Measurements from ENCODE around the gene CAPNS1.
A peak's percentile ranks its signal among the peaks of the same experiment; 100 is the strongest.
"Not testable (repeated sequence)": the region's sequence is repeated elsewhere in the genome, so short reads cannot be mapped to it uniquely, and the experiment has no call there.

Gene CAPNS1

DNA sequence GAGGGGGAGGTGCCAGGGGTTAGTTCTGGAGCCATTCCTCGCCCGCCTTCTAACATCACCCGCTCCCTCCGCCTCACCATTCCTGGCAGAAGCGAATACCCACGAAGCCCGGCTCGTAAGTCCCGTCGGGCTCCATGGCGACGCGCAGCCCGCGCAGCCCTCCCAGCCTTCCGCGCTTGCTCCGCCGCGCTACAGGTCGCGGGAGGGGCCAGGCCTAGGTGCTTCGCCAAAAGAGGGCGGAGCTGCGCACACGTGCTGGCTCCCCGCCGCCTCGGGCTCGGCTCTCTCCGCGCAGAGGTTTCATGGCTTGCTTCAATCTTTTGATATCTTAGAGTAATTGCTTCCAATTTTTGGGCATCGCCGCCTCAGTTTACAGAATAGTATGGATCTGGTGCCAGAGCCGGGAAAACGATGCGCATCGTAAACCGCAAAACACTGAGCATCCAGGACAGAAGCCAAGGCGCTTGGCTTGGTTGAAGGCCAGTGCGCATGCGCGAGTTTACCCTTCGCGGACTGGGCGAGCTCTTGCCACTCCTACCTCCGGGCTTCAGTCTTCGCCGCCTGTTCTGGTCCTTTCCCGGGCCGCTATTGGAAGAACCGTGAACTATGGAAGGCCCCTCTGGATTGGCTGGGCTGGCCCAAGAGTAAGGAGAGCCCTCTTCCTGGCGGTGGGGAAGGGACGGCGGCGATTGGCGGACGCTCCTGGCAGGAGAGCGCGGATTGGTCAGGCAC is 25.0 kb upstream of the CAPNS1 start, which contains the start of gene POLR2I:
TSS of gene POLR2I (minus strand) at position 155 of the 732 bp plus-strand sequence. CDS start at position 136, 19 bp downstream.
- peak; percentile 100 for DNase-seq

DNA sequence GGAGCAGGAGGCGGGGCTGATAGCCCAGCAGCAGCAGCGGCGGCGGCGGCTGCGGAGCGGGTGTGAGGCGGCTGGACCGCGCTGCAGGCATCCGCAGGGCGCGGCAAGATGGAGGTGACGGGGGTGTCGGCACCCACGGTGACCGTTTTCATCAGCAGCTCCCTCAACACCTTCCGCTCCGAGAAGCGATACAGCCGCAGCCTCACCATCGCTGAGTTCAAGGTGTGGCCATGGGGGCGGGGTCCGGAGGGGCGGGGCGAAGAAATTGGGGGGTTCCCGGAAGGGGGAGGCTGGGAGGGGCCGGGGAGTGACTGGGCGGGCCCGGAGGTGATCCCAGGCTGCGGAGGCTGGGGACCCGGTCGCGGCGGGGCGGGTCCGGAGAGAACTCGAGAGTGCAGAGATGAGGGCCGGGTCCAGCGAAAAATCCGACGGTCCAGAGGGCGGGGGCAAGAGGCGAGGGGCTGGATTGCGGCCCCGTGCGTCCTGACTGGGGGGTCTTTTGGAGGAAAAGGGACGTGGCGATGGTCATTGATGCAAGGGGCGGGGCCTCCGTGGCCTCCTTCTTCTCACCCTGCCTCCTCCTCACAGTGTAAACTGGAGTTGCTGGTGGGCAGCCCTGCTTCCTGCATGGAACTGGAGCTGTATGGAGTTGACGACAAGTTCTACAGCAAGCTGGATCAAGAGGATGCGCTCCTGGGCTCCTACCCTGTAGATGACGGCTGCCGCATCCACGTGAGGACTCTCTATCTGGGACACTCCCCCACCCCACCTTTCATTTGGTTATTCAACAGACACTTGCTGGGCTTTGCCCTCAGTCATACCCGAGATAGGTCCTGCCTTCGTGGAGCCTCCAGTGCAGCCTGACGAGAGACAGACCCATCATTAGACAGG is 24.2 kb upstream of the CAPNS1 start, which contains the start of gene TBCB:
TSS of gene TBCB (plus strand) at position 16 of the 891 bp plus-strand sequence. CDS start at position 109, 93 bp downstream.
- peak; percentile 54 to 94 for DNase-seq

DNA sequence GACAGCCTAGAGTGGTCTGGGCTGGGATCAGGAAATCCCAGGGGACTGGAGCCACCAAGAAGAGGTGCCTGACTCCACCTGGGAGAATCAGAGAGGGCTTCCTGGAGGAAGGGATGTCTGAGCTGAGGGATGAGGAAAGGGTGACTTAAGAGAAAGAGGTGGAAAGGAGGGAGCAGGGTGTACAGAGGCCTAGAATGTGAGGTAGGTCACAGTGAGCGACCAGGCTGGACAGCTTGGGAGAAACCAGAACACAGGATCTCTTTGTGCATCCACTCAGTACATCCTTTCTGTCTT is 23.6 kb upstream of the CAPNS1 start:
- DNase-seq: no peak

DNA sequence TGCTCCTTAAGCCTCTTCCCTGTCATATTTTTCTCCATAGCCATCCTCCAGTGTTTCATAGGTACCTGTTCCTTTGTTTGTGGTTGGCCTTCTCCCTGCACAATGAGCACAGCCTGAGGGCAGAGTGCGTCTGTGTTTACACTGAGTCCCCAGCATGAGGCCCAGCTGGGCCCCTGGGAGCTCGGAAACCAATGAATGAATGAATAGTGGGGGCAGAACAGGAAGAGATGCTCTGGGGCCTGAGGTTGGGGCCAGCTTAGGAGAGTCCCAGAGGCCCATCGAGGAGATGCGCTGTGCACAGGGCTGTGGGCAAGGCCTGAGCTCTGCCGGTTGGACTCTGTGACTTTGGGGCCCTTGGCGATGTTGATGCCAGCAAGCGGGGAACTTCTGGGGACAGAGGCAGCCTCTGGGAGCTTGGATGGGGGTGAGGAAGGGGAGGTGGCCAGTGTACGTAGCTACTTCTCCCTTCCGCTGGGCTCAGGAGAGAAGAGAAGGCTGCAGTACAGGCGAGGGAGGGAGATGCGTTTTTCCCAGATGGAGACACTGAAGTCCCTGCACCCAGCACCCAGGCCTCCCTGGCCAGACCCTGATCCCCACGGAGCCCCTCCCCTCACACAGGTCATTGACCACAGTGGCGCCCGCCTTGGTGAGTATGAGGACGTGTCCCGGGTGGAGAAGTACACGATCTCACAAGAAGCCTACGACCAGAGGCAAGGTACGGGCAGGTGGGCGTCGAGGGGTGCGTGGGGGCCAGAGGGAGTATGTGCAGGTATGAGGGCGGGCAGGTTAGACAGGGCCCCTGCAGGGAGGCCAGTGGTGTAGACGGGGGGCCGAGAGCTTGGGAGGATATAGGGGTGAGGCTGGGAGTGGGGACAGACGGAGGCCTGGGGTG is 19.5 kb upstream of the CAPNS1 start:
- DNase-seq: peak; percentile 88 to 91

DNA sequence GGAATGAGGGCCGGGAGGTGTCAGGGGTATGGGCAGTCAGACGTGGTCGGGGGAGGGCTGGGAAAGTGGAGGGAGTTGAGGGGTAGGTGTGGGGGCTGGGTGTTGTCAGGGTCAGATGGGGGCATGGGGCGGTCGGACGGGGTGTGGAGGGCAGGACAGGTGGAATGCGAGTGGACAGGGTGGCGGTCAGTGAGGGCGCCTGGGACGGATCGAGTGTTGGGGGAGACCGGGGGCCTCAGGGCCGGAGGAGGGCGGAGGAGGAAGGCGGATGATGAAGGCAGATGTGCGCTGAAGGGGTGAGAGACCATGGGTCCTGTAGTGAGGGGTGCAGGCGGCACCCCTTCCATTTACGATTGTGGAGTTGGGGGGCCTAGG is 18.9 kb upstream of the CAPNS1 start:
- no peak for DNase-seq

- no peak for DNase-seq
Observed at GRCh38 chr19:36121486-36122124, 18.3 kb upstream of the CAPNS1 start.

GRCh38 chr19:36125557-36125956 is 14.3 kb upstream of the CAPNS1 start:
- no peak for DNase-seq

GRCh38 chr19:36128392-36128736 is 11.5 kb upstream of the CAPNS1 start:
- peak; percentile 36 to 72 for DNase-seq

- DNase-seq: not testable (repeated sequence)
Observed at GRCh38 chr19:36131221-36131620, 8.6 kb upstream of the CAPNS1 start.

DNA sequence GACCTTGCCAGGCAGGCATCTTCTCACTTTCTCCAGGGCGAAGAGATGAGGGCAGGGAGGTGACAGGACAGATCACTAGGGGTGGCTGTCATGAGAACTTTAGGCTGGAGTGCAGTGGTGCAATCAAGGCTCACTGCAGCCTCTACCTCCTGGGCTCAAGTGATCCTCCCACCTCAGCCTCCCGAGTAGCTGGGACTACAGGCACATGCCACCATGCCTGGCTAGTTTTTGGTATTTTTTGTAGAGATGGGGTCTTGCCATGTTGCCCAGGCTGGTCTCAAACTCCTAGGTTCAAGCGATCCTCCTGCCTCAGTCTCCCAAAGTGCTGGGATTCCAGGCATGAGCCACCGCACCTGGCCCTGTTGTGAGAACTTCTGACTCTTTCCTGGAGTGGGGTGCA is 5.0 kb upstream of the CAPNS1 start:
- not testable (repeated sequence) for DNase-seq

GRCh38 chr19:36136964-36137686 is 2.7 kb upstream of the CAPNS1 start:
- no peak for DNase-seq

GRCh38 chr19:36139120-36139472 is 770 bp upstream of the CAPNS1 start:
- DNase-seq: no peak

GRCh38 chr19:36140304-36141038 is 605 bp downstream of the CAPNS1 start:
- DNase-seq: peak; percentile 75 to 91

GRCh38 chr19:36141039-36141927 is 1.4 kb downstream of the CAPNS1 start:
- DNase-seq: peak; percentile 80 to 94

GRCh38 chr19:36142046-36142445 is 2.2 kb downstream of the CAPNS1 start:
- no peak for DNase-seq

DNA sequence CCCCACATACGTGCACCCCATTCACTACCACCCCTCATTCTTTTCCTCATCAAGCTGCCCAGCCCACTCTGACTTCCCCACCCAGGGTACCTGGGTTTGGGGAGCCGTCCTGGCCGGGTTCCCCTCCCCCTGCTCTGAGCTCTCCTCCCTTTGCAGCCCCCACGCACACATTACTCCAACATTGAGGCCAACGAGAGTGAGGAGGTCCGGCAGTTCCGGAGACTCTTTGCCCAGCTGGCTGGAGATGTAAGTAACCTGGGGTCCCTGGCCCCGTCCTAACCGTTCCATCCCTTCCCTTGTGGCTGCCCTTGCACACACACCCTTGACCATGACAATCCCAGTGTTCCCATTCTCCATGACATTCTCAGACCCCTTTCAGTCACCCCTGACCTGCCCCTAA is 2.6 kb downstream of the CAPNS1 start:
- DNase-seq: no peak

GRCh38 chr19:36144624-36145023 is 4.8 kb downstream of the CAPNS1 start:
- no peak for DNase-seq

DNA sequence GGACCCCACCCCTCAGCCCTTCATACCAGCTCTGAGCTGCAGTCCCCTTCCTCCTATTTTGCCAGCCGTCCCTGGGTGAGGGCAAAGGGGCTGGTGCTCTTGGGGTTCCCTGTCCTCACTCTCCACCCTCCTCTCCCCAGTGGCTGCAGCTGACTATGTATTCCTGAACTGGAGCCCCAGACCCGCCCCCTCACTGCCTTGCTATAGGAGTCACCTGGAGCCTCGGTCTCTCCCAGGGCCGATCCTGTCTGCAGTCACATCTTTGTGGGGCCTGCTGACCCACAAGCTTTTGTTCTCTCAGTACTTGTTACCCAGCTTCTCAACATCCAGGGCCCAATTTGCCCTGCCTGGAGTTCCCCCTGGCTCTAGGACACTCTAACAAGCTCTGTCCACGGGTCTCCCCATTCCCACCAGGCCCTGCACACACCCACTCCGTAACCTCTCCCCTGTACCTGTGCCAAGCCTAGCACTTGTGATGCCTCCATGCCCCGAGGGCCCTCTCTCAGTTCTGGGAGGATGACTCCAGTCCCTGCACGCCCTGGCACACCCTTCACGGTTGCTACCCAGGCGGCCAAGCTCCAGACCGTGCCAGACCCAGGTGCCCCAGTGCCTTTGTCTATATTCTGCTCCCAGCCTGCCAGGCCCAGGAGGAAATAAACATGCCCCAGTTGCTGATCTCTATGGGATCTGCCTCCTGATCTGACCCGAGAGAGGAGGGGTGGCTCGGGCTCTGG is 10.0 kb downstream of the CAPNS1 start:
- DNase-seq: no peak

DNA sequence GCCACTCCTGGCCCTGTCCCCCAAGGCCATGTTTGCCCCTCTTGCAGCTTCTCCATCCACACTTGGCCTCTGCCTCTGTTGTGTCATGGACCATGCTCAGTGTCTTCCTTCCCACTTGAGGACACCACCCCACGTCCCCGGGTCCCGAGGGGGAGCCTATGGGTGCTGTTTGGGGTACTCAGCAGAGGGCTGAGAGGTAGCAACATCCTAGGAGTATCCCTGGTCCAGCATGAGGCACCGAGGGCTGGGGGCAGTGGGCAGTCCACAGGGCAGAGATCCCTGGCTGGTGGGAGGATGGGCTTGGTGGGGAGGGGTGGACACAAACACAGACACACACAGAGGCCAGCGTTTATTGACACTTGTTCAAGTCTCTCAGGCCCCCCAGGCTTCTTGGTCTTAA is 10.7 kb downstream of the CAPNS1 start:
- DNase-seq: no peak
